Measurements from ENCODE around the gene GRIN1.

DNA sequence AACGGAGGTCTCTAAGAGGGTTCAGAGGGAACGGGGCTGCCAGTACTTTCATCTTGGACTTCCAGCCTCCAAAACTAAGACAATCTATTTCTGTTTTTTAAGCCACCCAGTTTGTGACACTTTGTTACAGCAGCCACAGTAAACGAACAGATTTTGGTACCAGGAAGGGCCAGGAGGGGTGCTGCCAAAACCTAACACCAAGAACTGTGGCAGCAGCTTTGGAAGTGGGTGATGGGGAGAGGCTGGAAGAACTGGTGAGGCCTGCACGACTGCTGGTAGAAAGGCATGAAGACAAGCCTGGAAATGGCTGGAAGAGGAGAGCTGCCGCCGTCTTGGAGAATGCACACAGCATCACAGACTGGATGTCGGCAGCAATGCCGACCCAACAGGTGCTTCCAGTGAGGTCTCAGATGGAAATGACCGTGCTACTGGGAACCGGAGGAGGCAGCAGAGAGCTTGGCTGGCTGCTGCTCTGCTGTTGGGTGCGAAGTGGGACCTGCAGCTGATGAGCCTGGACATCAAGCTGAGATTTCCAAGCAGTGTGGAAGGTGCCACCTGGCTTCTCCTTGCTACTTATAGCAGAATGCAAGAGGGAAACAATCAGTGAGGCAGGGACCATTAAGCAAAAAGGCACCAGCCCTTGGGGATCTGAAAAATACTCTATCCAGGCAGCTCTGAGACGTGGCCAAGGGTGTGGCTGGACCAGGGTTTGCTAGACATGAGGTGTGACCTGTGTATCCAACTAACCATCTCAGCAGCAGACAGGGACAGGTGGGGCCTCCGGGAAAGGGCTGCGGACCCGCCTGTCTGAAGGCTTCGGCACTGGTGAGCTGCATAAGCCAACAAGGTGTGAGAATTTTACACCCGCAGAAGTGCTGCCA is 37.6 kb downstream of the GRIN1 start:
- TF ChIP-seq FOXK2 (IDR thresholded peaks at IDR 0.05) (no peak), FOXM1 (IDR thresholded peaks at IDR 0.05; ENCODE audit: borderline replicate concordance) (no peak), ZNF384 (IDR thresholded peaks at IDR 0.05) (no peak), SP1 (IDR thresholded peaks at IDR 0.05) (no peak), FOXA1 (IDR thresholded peaks at IDR 0.05) (no peak), SUZ12 (IDR thresholded peaks at IDR 0.05) (no peak), HDGF (IDR thresholded peaks at IDR 0.05; ENCODE audit: borderline replicate concordance) (no peak), NFRKB (IDR thresholded peaks at IDR 0.05) (no peak), ELF4 (IDR thresholded peaks at IDR 0.05) (no peak)
